Psoas muscle (tissue), 8 donors: ENCODE measurements around the gene HMX1. TPM values are rescaled to one million over a fixed set of nuclear protein-coding genes. Genes with fewer than 3 reads are reported as not detected.

ENCODE experiments used
- ATAC-seq, 4 donors: fragments of 200-7000 bp; cut with Tn5 transposase; one replicate each; pipeline ENCODE4 v1.9.1; 2020; ENCODE audit warnings: moderate library complexity in 3 of 4, mild to moderate bottlenecking in 2 of 4
- DNase-seq, 2 donors: peaks; one replicate each; pipeline ENCODE4 v3.0.0-alpha.2; 2020
- H3K27ac ChIP-seq: fragments of 200-600 bp; one replicate; pipeline ENCODE4 v1.8.0; 2022
- H3K27me3 ChIP-seq, 3 donors: fragments of 200-600 bp in 1 of 3; one replicate each; pipeline versions ENCODE4 v1.6.1 to v1.8.0; 2013 to 2022; ENCODE audit warnings: low read length in 2 of 3, mild to moderate bottlenecking in 2 of 3, moderate library complexity in 1 of 3; ENCODE audit not compliant: insufficient read depth in 3 of 3
- H3K36me3 ChIP-seq, 2 donors: fragments of 200-600 bp in 1 of 2; one replicate each; pipeline versions ENCODE4 v1.6.1 to v1.8.0; 2013 to 2022; ENCODE audit warnings: low read depth in 1 of 2, mild to moderate bottlenecking in 1 of 2, moderate library complexity in 1 of 2; ENCODE audit not compliant: insufficient read depth in 1 of 2
- H3K4me1 ChIP-seq: fragments of 200-600 bp; one replicate; pipeline ENCODE4 v1.8.0; 2022
- H3K4me3 ChIP-seq: fragments of 200-600 bp; one replicate; pipeline ENCODE4 v1.8.0; 2022; ENCODE audit warnings: mild to moderate bottlenecking
- H3K9me3 ChIP-seq: fragments of 200-600 bp; one replicate; pipeline ENCODE4 v1.8.0; 2022
- CTCF ChIP-seq: fragments of 200-600 bp; IDR thresholded peaks from one replicate; pipeline ENCODE4 v1.8.0; 2022; ENCODE audit warnings: antibody characterized with exemption
- WGBS, 3 donors: extraction: QIAGEN DNeasy Blood & Tissue Kit; methylation state at CpG; one replicate each; pipeline versions ENCODE4 v1.1.6 to v1.1.7; 2013; 5-methylcytosine and 5-hydroxymethylcytosine counted together
- intact Hi-C, 2 donors: fragments of 100-400 bp; cut with DNase I; formaldehyde crosslinking; loops; one replicate each; pipeline versions ENCODE4 v1.11.0 to v1.14.2; 2022
- polyA plus RNA-seq, 3 donors: library from polyadenylated mRNA; stranded (reverse); fragments of 200-250 nt; gene quantifications; one replicate each; pipeline ENCODE4 v1.2.3, GENCODE V29; 2013
- total RNA-seq, 4 donors: library from RNA; stranded (reverse); fragmentation: NEBNext Ultra II Directional in 2 of 4; extraction: Animal tissue kit (Norgen Biotek cat#: 25700) in 2 of 4; gene quantifications; one replicate each; pipeline versions ENCODE4 v1.2.1 to v1.2.4, GENCODE V29; 2021 to 2023
- donor health status: healthy with polysubstance abuse.
- donor health status: DM: no; HTN: no; CAD: no; lungs with moderate emphysema.
- donor health status: Bipolar disorder and iron deficiency.
- donor health status: healthy.
- donor health status: DM: yes; HTN: yes; CAD: no.
- donor health status: DM: no; HTN: no; CAD: no.
- donor health status: DM: no; HTN: no; CAD: no.
- donor health status: DM: yes; HTN: yes; CAD: no.

HMX1 gene
- total and polyA plus RNA-seq, 7 donors = not detected

DNA sequence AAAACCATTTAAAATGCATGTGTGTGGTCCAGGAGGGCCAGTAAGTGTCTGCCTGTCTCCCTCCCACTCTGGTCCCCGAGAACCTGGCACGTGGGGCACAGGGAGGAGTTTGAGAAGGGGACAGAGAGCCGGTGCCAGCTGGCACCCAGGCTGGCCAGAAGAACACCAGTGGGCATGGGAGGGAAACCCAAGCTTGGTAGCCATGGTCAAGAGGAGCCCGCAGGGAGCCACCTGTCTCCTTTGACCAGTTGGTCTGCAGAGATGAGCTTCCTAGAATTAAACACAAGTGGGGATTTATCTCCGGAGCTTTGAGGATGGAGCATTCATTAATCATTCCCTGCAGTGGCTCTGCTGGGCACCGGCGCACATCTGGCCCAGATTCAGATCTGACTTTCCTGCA lies 41.6 kb downstream of the HMX1 start:
- no peak for DNase-seq
- WGBS, 3 donors = 39 to 46% (median 40%) methylated on average over 7 of the region's 7 CpGs
- Histone ChIP-seq H3K9me3 (no peaks in the 10 kb centered on the region), H3K4me1 (no peaks in the 10 kb centered on the region), H3K27ac (no peak overlapping the region), H3K36me3 (no peaks in the 10 kb centered on the region), H3K4me3 (no peak overlapping the region), H3K27me3 (peaks cover 0 to 7% (median 0%) of the 10 kb centered on the region in 3 donors)
- no peak for TF ChIP-seq CTCF
- intact Hi-C loops = no loop called here
- ATAC-seq = no peak

GRCh38 chr4:8829584-8829983 lies 42.1 kb downstream of the HMX1 start:
- intact Hi-C loops = no loop called here
- no peak for TF ChIP-seq CTCF
- H3K36me3 ChIP-seq = no peaks in the 10 kb centered on the region
- H3K4me3 ChIP-seq = no peak overlapping the region
- H3K4me1 ChIP-seq = no peaks in the 10 kb centered on the region
- H3K27me3 ChIP-seq = peaks cover 0 to 7% (median 0%) of the 10 kb centered on the region in 3 donors
- DNase-seq (no peak), ATAC-seq (no peak)
- 58 to 69% (median 59%) methylated on average over 2 of the region's 2 CpGs for WGBS, 3 donors
- no peak overlapping the region for H3K27ac ChIP-seq
- H3K9me3 ChIP-seq = no peaks in the 10 kb centered on the region

GRCh38 chr4:8828869-8829268 lies 42.8 kb downstream of the HMX1 start:
- DNase-seq = no peak

DNA sequence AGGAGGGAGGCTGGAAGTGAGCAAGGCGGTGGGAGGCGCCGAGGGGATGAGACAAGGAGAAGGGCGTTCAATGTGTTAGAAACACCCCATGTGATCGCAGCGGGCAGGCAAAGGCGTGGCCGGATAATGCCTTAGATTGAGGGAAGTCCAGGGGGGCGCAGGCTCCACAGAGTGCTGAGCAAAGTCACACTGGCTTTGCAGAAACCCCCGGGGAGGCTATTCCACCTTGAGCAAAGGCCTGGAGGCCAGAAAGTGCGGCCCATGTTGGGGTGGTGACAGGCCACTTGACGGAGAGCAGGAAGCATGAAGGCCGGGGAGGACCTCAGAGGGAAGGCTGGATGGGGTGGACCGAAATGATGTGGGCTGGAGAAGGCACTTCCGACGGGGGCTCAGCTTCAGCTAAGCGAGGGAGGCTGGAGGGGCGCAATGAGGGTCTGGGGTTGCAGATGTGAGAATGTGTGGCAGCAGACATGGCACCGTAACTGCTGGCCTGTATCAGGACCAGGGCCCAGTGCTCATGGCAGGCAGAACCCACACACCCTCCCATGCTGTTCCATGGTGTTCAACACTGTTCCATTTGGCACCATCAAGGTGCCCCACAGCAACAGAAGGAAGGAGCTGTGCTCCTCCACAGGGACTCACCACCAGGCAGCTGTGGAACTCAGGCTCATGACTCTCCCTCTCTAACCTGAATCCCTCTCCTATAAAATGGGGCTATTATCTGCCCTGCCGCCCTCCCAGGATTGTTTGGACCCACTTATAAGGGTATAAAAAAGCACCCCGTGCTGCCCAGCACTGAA lies 50.3 kb downstream of the HMX1 start:
- peaks cover 0 to 5% (median 0%) of the 10 kb centered on the region in 3 donors for H3K27me3 ChIP-seq
- WGBS, 3 donors = 74 to 83% (median 79%) methylated on average over 21 of the region's 21 CpGs
- no peak for ATAC-seq

More at GRCh38 chr4:8828869-8829268, 42.8 kb downstream of the HMX1 start:
- no peaks in the 10 kb centered on the region for H3K9me3 ChIP-seq
- no peak for TF ChIP-seq CTCF
- WGBS, 3 donors = 74 to 79% (median 78%) methylated on average over 4 of the region's 4 CpGs
- no peak overlapping the region for H3K27ac ChIP-seq
- no peak overlapping the region for H3K4me3 ChIP-seq
- no peaks in the 10 kb centered on the region for H3K36me3 ChIP-seq
- H3K4me1 ChIP-seq = no peaks in the 10 kb centered on the region
- intact Hi-C loops = no loop called here
- peaks cover 0 to 7% (median under 1%) of the 10 kb centered on the region in 3 donors for H3K27me3 ChIP-seq
- no peak for ATAC-seq

More for the DNA sequence above, 50.3 kb downstream of the HMX1 start:
- H3K27ac ChIP-seq = no peak overlapping the region
- no peaks in the 10 kb centered on the region for H3K4me1 ChIP-seq
- no peak overlapping the region for H3K4me3 ChIP-seq
- H3K9me3 ChIP-seq = no peaks in the 10 kb centered on the region
- no peaks in the 10 kb centered on the region for H3K36me3 ChIP-seq
- peak in 1 of 2 donors; percentile 29 for DNase-seq
- intact Hi-C loops = no loop called here
- TF ChIP-seq CTCF = no peak
